Pulmonary artery endothelial cell (primary cell): ENCODE measurements around the gene CDK16. TPM values are rescaled to one million over a fixed set of nuclear protein-coding genes. Genes with fewer than 3 reads are reported as not detected.

Experiments
- DNase-seq: peaks from one replicate; pipeline ENCODE4 v3.0.0-alpha.2; 2011; ENCODE audit warnings: low read depth, low spot score
- total RNA-seq: library from RNA; depleted of rRNA; stranded (reverse); fragments of >200 nt; gene quantifications from 2 replicates; pipeline ENCODE4 v1.2.3, GENCODE V29; 2014

The CDK16 gene
- total RNA-seq = 61.3 and 75.9 TPM in 2 replicates

DNA sequence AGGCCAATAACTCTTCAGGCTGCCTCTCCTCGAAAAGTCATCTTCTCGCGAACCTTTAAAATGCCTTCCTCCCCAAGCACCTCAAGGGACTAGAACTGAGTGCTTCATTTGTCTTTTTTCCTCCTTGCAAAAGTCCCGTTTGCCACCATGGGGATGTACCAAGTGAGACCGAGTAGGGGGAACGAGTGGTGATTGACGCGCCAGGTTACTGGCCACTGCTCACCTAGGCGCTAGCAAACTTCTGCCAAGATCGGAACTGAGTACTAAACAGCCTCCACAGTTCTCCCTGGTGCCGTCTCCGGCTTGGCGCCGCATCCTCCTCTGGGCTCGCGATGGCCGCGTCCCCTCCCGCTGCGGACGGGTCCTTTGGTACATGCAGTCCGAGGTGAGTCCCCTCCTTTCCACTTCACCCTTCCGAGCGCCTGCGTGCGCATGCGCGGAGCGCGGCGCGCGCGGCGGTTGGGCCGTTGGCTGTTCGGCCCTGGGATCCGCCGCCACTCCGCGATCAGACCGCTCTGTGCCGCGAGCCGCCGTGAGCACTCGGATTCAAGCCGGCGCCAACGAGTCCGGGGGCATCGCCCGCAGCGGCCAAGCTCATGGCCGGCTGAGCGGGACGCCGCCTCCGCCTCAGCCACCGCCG, at the start of gene CDK16:
Gene CDK16 (plus strand): TSS at position 402 of the 640 bp plus-strand sequence. CDS start 4,877 bp downstream, outside the sequence.
- DNase-seq = peak; percentile 52

DNA sequence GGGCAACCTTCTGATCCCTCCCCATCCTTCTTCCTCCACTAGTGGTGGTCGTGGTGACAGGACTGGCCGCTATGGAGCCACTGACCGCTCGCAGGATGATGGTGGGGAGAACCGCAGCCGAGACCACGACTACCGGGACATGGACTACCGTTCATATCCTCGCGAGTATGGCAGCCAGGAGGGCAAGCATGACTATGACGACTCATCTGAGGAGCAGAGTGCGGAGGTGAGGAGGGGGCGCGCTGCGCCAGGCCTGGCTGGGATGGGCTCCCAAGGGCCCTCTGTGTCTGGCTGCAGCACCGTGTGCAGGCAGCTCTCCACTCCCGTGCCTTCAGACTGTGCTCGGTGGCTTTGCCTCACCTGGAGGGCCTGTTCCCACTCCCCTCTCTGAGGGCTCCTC, 49.2 kb upstream of the CDK16 start:
- DNase-seq = no peak

DNA sequence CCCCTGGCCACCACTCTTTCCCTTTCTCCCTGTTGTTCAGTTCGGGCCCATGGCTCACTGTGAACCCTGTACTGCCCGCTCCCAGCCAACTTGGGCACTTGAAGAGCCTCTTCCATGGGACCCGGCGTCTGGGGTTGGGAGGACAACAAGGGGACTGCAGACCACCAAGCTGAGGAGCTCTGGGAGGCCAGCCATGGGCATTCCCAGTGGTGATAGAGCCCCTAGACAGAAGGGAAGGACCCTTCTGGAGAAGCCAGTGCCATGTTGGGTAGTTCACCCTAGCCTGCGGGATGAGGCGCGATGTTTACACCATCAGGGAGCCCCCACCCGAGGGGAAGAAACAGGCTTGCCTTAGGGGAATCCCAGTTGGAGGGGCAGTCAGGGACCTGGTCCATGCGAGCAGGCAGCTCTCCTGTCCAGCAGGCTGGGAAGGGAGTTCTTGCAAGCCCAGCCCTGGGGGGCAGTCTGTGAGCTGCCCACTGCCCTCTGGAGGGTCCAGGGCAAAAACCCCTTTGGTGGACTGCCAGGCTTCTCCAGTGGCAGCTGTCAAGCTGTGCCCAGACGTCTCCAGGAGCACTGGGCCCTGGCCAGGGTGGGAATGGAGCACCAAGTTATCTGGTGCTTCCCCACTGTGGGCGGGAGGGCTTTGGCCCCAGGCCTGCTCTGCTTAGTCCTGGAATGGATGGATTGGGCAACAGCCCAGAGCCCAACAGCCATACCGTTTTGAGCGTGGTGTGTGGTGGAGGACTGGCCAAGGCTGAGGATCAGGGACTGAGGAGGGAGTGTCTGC, 48.6 kb upstream of the CDK16 start:
- DNase-seq = no peak

DNA sequence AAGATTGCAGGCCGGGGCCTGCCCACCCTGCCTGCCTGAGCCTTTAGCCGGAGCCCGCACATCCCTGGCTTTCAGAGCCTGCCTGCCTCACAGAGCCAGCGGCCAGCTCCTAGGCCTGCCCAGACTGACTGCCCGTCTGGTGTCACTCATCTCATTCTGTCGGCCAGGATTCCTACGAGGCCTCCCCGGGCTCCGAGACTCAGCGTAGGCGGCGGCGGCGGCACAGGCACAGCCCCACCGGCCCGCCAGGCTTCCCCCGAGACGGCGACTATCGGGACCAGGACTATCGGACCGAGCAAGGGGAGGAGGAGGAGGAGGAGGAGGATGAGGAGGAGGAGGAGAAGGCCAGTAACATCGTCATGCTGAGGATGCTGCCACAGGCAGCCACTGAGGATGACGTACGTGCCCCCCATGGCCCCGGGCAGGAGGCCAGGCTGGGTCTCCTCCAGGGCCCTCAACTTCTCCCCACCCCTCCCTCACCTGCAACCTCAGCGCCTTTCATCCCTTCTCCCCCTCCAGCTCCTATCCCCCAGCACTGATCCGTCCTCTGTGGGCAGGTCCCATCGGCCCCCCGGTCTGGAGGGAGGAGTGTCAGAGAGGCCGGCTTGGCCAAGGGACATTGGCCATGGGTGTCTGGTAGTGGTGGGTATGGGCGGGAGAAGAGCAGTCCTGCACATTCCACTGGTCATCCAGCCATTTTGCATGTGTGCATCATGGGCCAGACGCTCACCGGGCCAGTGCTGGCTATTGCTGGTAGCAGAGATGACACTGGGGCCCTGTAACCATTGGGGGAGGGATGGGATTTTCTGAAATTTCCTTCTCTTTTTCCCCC, 47.4 kb upstream of the CDK16 start:
- no peak for DNase-seq

DNA sequence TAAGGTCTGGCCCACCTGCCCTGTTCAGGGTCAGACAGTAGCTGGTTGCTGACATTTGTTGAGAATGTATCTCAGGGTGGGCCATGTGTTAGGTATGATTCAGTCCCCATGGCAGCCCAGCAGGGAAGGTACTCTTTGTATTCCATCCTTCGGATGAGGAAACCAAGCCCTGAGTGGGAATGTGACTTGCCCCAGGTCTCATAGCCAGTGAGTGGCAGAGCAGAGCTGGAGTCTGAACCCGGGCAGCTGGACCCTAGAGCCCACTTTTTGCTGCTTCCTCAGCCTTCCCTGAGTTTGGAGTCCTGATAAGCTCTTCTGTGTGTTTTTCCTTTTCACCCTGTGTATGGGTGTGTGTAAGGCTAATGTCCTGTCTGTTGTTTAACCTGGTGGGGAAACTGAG, 46.5 kb upstream of the CDK16 start:
- no peak for DNase-seq

DNA sequence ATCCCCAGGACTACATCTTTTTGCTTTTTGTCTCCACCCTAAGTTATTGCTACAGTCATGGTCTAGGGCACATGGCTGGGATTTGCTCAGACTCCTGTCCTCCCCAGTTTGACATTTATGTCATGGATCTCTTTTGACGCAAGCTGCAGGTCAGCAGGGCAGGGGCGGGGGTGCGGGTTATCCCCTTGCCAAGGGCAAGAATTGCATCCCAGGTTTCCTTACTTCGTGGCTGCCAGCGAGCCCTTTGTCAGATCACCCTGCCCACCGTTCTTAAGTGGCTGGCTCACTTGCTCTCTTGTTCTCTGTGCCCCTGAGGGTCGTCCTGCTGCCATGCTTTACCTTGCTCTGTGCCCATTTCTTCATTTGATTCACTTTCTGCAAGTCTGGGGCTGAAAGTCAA, 45.9 kb upstream of the CDK16 start:
- no peak for DNase-seq

DNA sequence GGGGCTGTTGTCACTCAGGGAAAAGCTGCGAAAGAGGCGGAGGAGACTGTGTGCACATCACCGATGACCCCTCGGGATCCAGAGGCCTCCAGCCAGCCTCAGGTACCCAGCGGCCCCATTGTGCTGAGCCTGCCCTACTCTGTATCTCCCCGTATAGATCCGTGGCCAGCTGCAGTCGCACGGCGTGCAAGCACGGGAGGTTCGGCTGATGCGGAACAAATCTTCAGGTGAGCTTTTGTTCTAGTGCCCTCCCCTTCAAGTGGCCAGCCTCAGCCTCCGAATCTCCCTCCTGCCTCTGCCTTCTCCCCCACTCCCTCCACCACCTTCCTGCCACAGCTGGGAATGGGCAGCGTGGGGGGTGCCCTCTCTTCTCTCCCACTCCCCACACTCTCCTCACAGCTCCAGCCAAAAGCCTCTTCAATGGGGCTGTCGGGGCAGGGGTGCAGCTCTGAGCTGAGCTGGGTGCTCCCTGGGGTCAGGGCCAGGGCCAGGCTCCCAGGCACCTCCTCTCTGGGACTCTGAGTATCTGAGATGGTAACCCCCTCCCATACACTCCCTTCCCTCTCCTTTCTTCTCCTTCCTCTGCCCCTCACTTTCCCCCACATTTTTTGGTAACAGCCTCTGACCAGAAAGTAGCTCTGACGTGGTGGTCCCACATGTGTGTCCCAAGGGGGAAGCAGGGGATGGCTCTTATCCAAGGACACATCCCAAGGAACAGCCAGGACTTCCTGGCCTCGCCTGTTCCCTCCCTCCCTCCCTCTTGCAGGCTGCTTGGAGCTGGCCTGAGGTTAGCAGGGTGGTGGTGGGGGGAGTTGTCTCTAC, 45.3 kb upstream of the CDK16 start:
- DNase-seq = no peak

DNA sequence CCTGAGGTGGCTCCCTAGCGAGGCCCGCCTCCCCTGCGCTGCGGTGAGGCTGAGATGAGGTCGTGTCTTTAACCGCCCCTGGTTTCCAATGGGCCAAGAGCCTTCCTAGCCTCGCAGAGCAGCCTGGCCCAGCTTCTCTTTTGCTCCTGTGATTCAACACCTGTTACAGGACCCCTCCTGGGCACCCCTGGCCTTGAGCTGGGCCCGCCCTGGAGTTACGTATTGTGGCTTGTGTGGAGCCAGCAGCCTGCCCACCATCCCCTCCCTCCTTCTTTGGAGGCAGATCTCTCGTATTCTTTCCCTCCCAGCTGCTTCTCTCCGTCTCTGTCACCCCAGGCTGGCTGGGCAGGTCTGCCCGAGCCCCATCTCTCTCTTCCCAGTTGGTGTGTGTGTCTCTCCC, 44.1 kb upstream of the CDK16 start:
- DNase-seq = no peak

DNA sequence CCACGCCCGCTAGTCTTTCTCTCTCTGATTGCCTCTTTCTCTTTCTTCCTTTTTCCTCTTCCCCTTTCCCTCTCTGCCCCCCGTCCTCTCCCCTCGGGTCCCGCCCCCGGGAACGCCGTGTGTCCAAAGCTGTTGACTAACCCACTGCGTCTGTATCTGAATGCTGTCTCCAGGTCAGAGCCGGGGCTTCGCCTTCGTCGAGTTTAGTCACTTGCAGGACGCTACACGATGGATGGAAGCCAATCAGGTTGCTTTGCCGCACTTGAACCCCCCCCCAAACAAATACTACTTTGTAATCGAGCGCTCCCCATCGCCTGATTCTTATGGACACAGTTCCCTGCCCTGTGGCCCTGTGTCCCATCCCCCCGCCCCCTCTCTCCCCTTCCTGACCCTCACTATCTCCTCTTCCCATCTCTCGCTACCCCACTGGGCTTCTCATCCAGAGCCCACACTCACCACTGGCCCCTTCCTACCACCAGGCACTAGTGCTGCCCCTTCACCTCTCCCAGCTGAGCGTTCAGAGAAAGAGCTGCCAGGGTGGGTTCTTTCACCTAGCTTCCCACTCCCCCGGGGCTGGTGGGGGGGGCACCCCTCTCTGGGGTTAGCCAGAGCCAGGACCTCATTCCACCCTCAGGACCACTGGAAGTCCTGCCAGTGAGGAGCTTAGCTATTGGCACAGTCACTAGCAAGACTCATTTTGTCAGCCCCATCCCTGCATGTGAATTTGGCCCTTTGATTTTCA, 43.5 kb upstream of the CDK16 start:
- no peak for DNase-seq

DNA sequence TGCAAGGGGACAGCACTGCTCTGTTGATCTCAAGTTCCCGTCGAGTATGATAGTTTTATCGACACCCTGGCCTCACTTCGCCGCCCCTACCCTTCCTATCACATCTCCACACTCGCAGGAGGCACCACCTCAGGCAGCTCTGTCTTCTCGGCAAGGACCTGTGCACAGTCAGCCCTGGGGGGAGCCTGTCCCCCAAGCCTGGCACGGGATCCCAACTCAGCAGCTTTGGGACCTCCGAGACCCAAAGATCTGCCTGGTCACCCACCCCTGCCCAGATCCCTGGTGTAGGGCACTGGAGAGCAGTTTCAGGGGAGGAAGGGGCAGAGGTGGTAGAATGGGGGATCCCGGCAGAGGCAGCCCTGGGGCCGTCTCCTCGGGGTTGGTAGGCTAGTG, 42.9 kb upstream of the CDK16 start:
- no peak for DNase-seq

DNA sequence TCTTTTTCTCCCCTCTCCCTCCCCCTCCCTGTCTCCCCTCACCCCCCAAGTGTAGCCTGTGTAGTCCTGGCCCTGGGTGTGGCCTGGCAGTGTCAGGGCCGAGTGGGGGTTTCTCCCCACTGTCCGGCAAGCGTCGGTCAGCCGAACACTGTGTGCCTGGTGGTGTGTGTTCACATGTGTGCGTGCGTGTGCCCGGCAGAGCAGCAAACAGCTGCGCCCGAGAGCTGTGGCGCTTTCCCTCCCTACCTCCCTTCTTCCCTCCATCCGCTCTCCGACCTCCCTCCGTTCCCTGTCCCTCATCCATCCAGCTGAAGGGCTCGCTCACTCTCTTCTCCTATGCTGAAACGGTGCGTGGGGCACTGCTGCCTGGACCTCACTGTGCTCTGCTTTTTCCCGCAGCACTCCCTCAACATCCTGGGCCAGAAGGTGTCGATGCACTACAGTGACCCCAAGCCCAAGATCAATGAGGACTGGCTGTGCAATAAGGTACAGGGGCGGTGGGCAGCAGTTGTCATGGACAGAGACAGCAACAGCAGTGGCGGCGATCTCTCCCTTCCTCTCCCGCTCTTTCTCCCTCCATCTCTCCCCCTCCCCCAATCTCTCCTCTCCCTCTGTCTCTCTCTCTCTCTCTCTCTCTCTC, 42.3 kb upstream of the CDK16 start:
- DNase-seq = no peak

DNA sequence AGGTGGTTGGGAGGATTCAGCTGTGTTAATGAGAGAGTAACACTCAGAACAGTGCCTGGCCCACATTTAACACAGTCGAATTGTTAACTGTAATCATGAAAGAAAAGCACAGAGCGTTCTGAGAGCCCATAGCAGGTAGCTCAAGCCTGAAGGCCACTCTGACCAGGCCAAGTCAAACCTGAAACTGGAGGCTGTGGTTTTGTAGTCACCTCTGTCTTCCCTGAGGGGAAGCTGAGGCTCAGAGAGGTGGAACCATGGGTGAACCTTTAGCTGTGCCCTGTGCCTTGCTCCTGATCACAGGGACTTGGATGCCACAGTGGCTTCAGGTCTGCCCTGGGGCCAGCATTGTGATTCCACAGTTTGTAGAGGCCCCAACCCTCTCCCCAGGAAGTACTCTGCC, 41.4 kb upstream of the CDK16 start:
- DNase-seq = no peak

DNA sequence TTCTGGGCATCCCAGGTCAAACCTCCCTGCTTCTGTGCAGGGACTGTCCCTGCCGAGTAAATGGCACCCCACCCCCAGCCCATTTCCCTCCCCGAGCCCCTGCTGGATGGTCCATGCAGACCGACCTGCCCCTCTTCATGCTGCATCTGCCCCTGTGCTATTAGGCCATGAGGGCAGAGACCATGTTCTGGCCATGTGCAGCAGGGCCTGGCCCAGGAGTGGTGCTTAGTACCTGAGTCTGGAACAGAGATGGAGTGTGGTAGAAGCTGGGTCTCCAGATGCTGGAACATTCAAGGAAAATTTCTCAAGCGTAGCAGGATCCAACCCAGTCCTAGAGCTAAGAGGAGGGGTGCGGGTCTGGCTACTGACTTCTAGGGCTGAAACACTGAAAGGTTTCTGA, 40.1 kb upstream of the CDK16 start:
- DNase-seq = no peak

DNA sequence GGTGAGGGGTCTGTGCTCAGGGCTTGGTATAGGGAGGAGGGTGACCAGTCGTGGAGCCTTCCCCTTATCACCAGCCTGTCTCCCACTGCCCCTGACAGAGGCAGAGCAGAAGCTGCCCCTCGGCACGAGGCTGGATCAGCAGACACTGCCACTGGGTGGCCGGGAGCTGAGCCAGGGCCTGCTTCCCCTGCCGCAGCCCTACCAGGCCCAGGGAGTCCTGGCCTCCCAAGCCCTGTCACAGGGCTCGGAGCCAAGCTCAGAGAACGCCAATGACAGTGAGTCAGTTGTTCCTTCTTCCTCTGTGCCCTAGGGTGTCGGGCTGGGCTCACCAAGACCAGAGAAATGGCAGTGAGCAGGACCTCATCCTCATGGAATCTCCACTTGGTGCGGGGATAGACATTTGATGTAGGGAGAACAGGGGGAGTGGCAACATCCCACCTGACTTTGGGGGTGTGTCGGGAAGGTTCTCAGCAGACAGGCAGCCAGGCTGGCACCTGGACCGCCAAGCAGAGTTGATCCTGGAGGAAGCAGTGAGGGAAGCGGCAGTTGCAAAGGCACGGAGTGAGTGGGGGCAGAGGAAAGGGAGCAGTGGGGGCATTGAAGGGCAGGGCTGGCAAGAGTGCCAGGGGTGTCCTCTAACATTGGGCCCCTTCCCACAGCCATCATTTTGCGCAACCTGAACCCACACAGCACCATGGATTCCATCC, 39.1 kb upstream of the CDK16 start:
- DNase-seq = no peak

DNA sequence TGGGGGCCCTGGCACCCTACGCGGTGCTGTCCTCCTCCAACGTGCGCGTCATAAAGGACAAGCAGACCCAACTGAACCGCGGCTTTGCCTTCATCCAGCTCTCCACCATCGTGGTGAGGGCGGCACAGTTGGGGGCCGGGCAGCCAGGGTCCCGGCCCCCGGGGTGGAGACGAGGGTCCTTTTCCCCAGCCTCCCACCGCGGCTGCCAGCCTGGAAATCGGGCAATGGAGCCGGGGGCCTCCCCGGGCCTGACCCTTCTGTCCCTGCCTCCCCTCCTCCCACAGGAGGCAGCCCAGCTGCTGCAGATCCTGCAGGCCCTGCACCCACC, 38.6 kb upstream of the CDK16 start:
- DNase-seq = no peak

DNA sequence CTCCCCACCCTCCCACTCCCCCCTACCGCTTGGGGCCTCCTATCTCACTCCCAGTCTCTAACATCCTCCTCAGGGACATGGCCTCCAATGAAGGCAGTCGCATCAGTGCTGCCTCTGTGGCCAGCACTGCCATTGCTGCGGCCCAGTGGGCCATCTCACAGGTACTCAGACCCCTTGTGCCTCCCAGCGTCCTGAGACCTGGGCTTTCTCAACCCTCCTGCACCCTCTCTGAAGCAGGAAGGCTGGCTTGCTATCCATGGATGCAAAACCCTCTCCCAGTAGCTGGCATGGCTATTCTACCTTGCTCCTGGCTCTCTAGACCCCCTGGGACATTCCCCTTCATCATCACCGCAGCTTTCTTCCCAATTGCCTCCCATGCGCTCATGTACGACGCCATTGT, 38.1 kb upstream of the CDK16 start:
- DNase-seq = no peak

DNA sequence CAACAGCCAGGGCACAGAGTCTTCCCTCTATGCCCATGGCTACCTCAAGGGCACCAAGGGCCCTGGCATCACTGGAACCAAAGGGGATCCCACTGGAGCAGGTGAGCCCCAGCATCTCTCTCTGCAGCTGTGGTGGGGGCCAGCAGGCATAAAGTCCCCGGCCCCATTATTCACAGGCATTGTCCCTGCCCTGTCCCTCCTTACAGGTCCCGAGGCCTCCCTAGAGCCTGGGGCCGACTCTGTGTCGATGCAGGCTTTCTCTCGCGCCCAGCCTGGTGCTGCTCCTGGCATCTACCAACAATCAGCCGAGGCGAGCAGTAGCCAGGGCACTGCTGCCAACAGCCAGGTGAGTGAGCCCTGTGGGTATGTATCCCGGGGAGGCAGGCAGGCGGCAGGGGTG, 37.2 kb upstream of the CDK16 start:
- no peak for DNase-seq

DNA sequence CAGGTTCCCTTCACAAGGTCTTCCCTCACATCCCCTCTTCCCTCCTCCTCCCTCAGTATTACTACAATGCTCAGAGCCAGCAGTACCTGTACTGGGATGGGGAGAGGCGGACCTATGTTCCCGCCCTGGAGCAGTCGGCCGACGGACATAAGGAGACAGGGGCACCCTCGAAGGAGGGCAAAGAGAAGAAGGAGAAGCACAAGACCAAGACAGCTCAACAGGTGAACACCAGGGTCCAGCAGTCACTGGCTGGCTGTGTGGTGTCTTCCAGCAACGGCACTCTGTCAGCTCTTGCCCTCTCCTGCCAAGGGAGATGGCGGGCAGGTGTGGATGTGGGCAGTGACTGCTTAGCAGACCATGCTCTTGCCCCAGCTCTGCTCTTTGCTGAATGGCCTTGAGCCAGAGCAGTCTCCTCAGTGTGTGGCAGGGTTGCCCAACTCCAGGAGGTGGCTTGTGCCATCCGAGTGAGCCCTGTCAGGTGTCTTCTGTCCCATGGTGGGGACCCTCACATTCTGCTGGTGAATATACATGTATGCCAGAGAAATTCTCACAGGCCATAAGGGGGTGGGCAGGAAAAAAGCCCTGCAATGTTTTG, 36.3 kb upstream of the CDK16 start:
- no peak for DNase-seq

DNA sequence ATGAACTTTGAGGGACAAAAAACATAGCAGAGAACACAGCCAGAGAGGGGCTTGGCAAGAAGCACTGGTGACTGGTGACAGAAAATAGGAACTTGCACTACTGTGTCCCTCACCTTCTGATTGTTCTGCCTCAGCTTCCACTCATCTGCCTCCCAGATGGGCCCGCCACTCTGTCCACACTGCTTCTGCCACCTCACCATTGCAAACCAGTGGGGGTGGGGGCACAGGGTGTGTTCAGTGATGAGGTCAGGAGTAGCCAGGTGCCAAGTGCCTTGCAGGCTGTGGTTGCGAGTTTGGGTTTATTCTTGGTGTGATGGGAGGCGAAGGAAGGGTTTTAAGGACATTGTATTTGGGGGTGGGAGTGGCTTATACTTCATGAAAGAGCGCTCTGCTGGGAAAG, 34.0 kb upstream of the CDK16 start:
- DNase-seq = no peak
